SW480 (cell line): Measurements from ENCODE around the gene GMCL1.
"Not testable (repeated sequence)": the region's sequence is repeated elsewhere in the genome, so short reads cannot be mapped to it uniquely, and the experiment has no call there.

ENCODE experiments used
- DNase-seq: peaks from one replicate; pipeline ENCODE4 v3.0.0-alpha.2; 2016; ENCODE audit warnings: low spot score

GMCL1 gene

GRCh38 chr2:69807821-69808540, 21.5 kb upstream of the GMCL1 start:
- no peak for DNase-seq

GRCh38 chr2:69810550-69810949, 18.9 kb upstream of the GMCL1 start:
- DNase-seq, result no peak

- no peak for DNase-seq
Observed at GRCh38 chr2:69811018-69811417, 18.4 kb upstream of the GMCL1 start.

GRCh38 chr2:69811591-69811990, 17.9 kb upstream of the GMCL1 start:
- DNase-seq, result no peak

GRCh38 chr2:69815717-69816116, 13.7 kb upstream of the GMCL1 start:
- no peak for DNase-seq

- DNase-seq, result peak; percentile 90
Observed at GRCh38 chr2:69816923-69817542, 12.4 kb upstream of the GMCL1 start.

- DNase-seq, result no peak
Observed at GRCh38 chr2:69817729-69818501, 11.5 kb upstream of the GMCL1 start.

- peak; percentile 57 for DNase-seq
Observed at GRCh38 chr2:69827796-69828540, 1.5 kb upstream of the GMCL1 start.

GRCh38 chr2:69828938-69829255, 563 bp upstream of the GMCL1 start:
- DNase-seq, result no peak

- peak; percentile 55 for DNase-seq
Observed at GRCh38 chr2:69830045-69830905, 815 bp downstream of the GMCL1 start.

GRCh38 chr2:69830906-69831241, 1.4 kb downstream of the GMCL1 start:
- DNase-seq, result not testable (repeated sequence)

- DNase-seq, result peak; percentile 36
Observed at GRCh38 chr2:69831354-69831905, 2.0 kb downstream of the GMCL1 start.

GRCh38 chr2:69833752-69834151, 4.3 kb downstream of the GMCL1 start:
- DNase-seq, result no peak

GRCh38 chr2:69835666-69836065, 6.2 kb downstream of the GMCL1 start:
- no peak for DNase-seq

GRCh38 chr2:69836316-69836715, 6.9 kb downstream of the GMCL1 start:
- no peak for DNase-seq

- DNase-seq, result no peak
Observed at GRCh38 chr2:69837533-69837932, 8.1 kb downstream of the GMCL1 start.

GRCh38 chr2:69843993-69844392, 14.5 kb downstream of the GMCL1 start:
- no peak for DNase-seq

GRCh38 chr2:69844560-69844959, 15.1 kb downstream of the GMCL1 start:
- no peak for DNase-seq

- no peak for DNase-seq
Observed at GRCh38 chr2:69846182-69847067, 17.0 kb downstream of the GMCL1 start.

GRCh38 chr2:69847068-69847828, 17.8 kb downstream of the GMCL1 start:
- DNase-seq, result no peak
